H1 (cell line): ENCODE measurements around the gene HIVEP3. TPM values are rescaled to one million over a fixed set of nuclear protein-coding genes. Genes with fewer than 3 reads are reported as not detected.

Experiments used
- CTCF ChIA-PET: fragments of 300-600 bp; sonication (Branson Sonifier 250); formaldehyde crosslinking; loops from one replicate; lab custom pipeline; 2021; ENCODE audit not compliant: partially characterized antibody; lab: Charles Lee
- POLR2A ChIA-PET: fragments of 300-600 bp; sonication (Branson Sonifier 250); formaldehyde crosslinking; loops from one replicate; lab custom pipeline; 2021; ENCODE audit warnings: inconsistent platforms; ENCODE audit not compliant: partially characterized antibody; lab: Charles Lee
- DNase-seq, 2 experiments: peaks; one replicate each; pipeline versions ENCODE4 v3.0.0 to v3.0.0-alpha.2; 2010 to 2022; ENCODE audit warnings: low spot score in 2 of 2, low read depth in 1 of 2, mixed read lengths in 1 of 2
- FAIRE-seq: peaks from 2 replicates; lab custom pipeline; 2011; peaks lifted over from hg19 to GRCh38; lab: Jason Lieb, UNC
- H2AFZ ChIP-seq: 2 replicates; pipeline ENCODE4 v1.8.1; 2012; ENCODE audit warnings: low read length, inconsistent platforms
- H2AK5ac ChIP-seq: 2 replicates; pipeline ENCODE4 v1.6.1; 2013; ENCODE audit warnings: low read depth, low read length
- H2BK120ac ChIP-seq: replicated peaks from 2 replicates; pipeline ENCODE3; 2013; ENCODE audit warnings: low read depth, low read length, inconsistent platforms
- H2BK12ac ChIP-seq: 2 replicates; pipeline ENCODE4 v1.6.1; 2013; ENCODE audit warnings: low read depth, low read length
- H2BK15ac ChIP-seq: 2 replicates; pipeline ENCODE4 v1.6.1; 2013; ENCODE audit warnings: low read length
- H2BK20ac ChIP-seq: 2 replicates; pipeline ENCODE4 v1.6.1; 2013; ENCODE audit warnings: low read length
- H2BK5ac ChIP-seq: 2 replicates; pipeline ENCODE4 v1.6.1; 2013; ENCODE audit warnings: low read depth, low read length
- H3K14ac ChIP-seq: 2 replicates; pipeline ENCODE4 v1.6.1; 2013; ENCODE audit warnings: inconsistent platforms; ENCODE audit not compliant: insufficient read length
- H3K18ac ChIP-seq: 2 replicates; pipeline ENCODE4 v1.6.1; 2013; ENCODE audit warnings: low read length; ENCODE audit errors: extremely low read depth
- H3K23ac ChIP-seq: 2 replicates; pipeline ENCODE4 v1.6.1; 2013; ENCODE audit warnings: inconsistent platforms; ENCODE audit not compliant: insufficient read length
- H3K23me2 ChIP-seq: 2 replicates; pipeline ENCODE4 v1.6.1; 2013; ENCODE audit warnings: low read depth, low read length
- H3K27ac ChIP-seq: 2 replicates; pipeline ENCODE4 v1.6.1; 2011; ENCODE audit warnings: low read depth, low read length, inconsistent platforms
- H3K27me3 ChIP-seq, 4 experiments: replicated peaks in 1 of 4; 1 replicate in 1 of 4; 2 replicates in 3 of 4; pipeline versions ENCODE4 v1.6.1 to v1.8.1; 2011 to 2013; ENCODE audit warnings: low read length in 3 of 4, mild to moderate bottlenecking in 3 of 4, inconsistent platforms in 2 of 4, mixed read lengths in 2 of 4, moderate library complexity in 1 of 4; ENCODE audit not compliant: control insufficient read depth in 3 of 4, insufficient read depth in 3 of 4; ENCODE audit errors: extremely low read depth in 1 of 4
- H3K36me3 ChIP-seq, 4 experiments: 2 replicates each; pipeline versions ENCODE4 v1.6.1 to v1.8.1; 2011 to 2013; ENCODE audit warnings: mild to moderate bottlenecking in 4 of 4, low read length in 3 of 4, moderate library complexity in 2 of 4, control low read depth in 1 of 4, inconsistent platforms in 1 of 4; ENCODE audit not compliant: insufficient read depth in 4 of 4, control insufficient read depth in 2 of 4
- H3K4ac ChIP-seq: replicated peaks from 2 replicates; pipeline ENCODE3; 2013; ENCODE audit warnings: low read length, low read depth, mixed read lengths, inconsistent platforms; ENCODE audit not compliant: insufficient read length
- H3K4me1 ChIP-seq, 4 experiments: replicated peaks in 1 of 4; 1 replicate in 1 of 4; 2 replicates in 3 of 4; pipeline versions ENCODE4 v1.6.1 to v1.8.1; 2011 to 2013; ENCODE audit warnings: low read length in 3 of 4, inconsistent platforms in 2 of 4, mixed read lengths in 1 of 4; ENCODE audit not compliant: insufficient read depth in 4 of 4, control insufficient read depth in 3 of 4
- H3K4me2 ChIP-seq, 2 experiments: 2 replicates each; pipeline versions ENCODE4 v1.6.1 to v1.8.1; 2011 to 2013; ENCODE audit warnings: low read depth in 2 of 2, low read length in 2 of 2, control low read depth in 1 of 2, inconsistent platforms in 1 of 2, mild to moderate bottlenecking in 1 of 2; ENCODE audit not compliant: insufficient read depth in 1 of 2
- H3K4me3 ChIP-seq, 4 experiments: fragments of 200-600, 300-600 bp in 1 of 4; sonication (generic), shearing (Covaris generic), sonication (Bioruptor Twin) in 1 of 4; 2 replicates each; pipeline versions ENCODE4 v1.5.1 to v1.8.1; 2011 to 2016; ENCODE audit warnings: low read length in 4 of 4, low read depth in 3 of 4, control low read depth in 2 of 4, inconsistent platforms in 2 of 4, mild to moderate bottlenecking in 2 of 4, mixed read lengths in 1 of 4, moderate library complexity in 1 of 4; ENCODE audit not compliant: insufficient read depth in 2 of 4; ENCODE audit errors: extremely low read depth in 1 of 4
- H3K56ac ChIP-seq: replicated peaks from 2 replicates; pipeline ENCODE3; 2013; ENCODE audit warnings: low read depth, mild to moderate bottlenecking, mixed read lengths, low read length, inconsistent platforms; ENCODE audit not compliant: insufficient read length
- H3K79me1 ChIP-seq: 2 replicates; pipeline ENCODE4 v1.6.1; 2013; ENCODE audit warnings: low read depth, low read length, control low read depth
- H3K79me2 ChIP-seq, 2 experiments: 2 replicates each; pipeline versions ENCODE4 v1.6.1 to v1.8.1; 2012 to 2013; ENCODE audit warnings: low read length in 2 of 2, mild to moderate bottlenecking in 2 of 2, inconsistent platforms in 1 of 2; ENCODE audit not compliant: insufficient read depth in 2 of 2, control insufficient read depth in 1 of 2
- H3K9ac ChIP-seq, 4 experiments: replicated peaks in 1 of 4; 1 replicate in 1 of 4; 2 replicates in 3 of 4; pipeline versions ENCODE4 v1.6.1 to v1.8.1; 2011 to 2013; ENCODE audit warnings: low read depth in 3 of 4, low read length in 3 of 4, control low read depth in 2 of 4, mild to moderate bottlenecking in 2 of 4, moderate library complexity in 2 of 4, inconsistent platforms in 1 of 4; ENCODE audit errors: extremely low read depth in 1 of 4
- H3K9me3 ChIP-seq, 2 experiments: 2 replicates each; pipeline versions ENCODE4 v1.6.1 to v1.8.1; 2012 to 2013; ENCODE audit warnings: mild to moderate bottlenecking in 2 of 2, moderate library complexity in 2 of 2, control low read depth in 1 of 2, inconsistent platforms in 1 of 2, low read depth in 1 of 2, low read length in 1 of 2, mixed read lengths in 1 of 2; ENCODE audit not compliant: insufficient read depth in 2 of 2
- H4K20me1 ChIP-seq, 2 experiments: replicated peaks in 1 of 2; 2 replicates each; pipeline versions ENCODE3 to v1.8.1; 2011 to 2013; ENCODE audit warnings: inconsistent platforms in 2 of 2, low read length in 2 of 2, mild to moderate bottlenecking in 1 of 2; ENCODE audit not compliant: insufficient read depth in 2 of 2, control insufficient read depth in 1 of 2
- H4K5ac ChIP-seq: 2 replicates; pipeline ENCODE4 v1.6.1; 2013; ENCODE audit warnings: low read length, low read depth, mixed read lengths, inconsistent platforms; ENCODE audit not compliant: insufficient read length
- H4K8ac ChIP-seq: 2 replicates; pipeline ENCODE4 v1.8.0; 2013; ENCODE audit warnings: mild to moderate bottlenecking, moderate library complexity, low read length, inconsistent platforms; ENCODE audit not compliant: insufficient read depth; ENCODE audit errors: extremely low read depth
- H4K91ac ChIP-seq: replicated peaks from 2 replicates; pipeline ENCODE3; 2013; ENCODE audit warnings: low read length, mixed read lengths, inconsistent platforms; ENCODE audit not compliant: insufficient read length
- CBX5 ChIP-seq: fragments of 300-800, 300-1000 bp; sonication (generic); IDR thresholded peaks from 2 replicates; pipeline ENCODE4 v1.7.1; 2016; ENCODE audit warnings: antibody characterized with exemption, low read length, low read depth
- CREB1 ChIP-seq: IDR thresholded peaks from 2 replicates; pipeline ENCODE4 v1.6.1; 2012; ENCODE audit warnings: inconsistent platforms
- HDAC2 ChIP-seq, 2 experiments: fragments of 300-600 bp in 1 of 2; sonication (generic) in 1 of 2; IDR thresholded peaks; 2 replicates each; pipeline ENCODE4 v1.6.1; 2011 to 2012; ENCODE audit warnings: low read depth in 2 of 2, low read length in 2 of 2, mild to moderate bottlenecking in 2 of 2, moderate library complexity in 2 of 2, borderline replicate concordance in 1 of 2, inconsistent platforms in 1 of 2
- HDAC6 ChIP-seq: IDR thresholded peaks from one replicate; pipeline ENCODE4 v1.7.1; 2012; ENCODE audit warnings: low read depth, mild to moderate bottlenecking, inconsistent platforms, low read length, moderate library complexity
- JUN ChIP-seq: IDR thresholded peaks from 2 replicates; pipeline ENCODE4 v1.6.1; 2011; ENCODE audit warnings: low read depth, mild to moderate bottlenecking, improper control_type of control experiment, low read length
- KDM5A ChIP-seq: fragments of 200-600 bp; IDR thresholded peaks from 2 replicates; pipeline ENCODE4 v1.7.1; 2012; ENCODE audit warnings: mild to moderate bottlenecking, low read length, inconsistent platforms, mixed read lengths
- PHF8 ChIP-seq: fragments of 200-600 bp; sonication (generic); conservative IDR thresholded peaks from 2 replicates; pipeline ENCODE4 v1.7.1; 2012; ENCODE audit warnings: low read depth, mild to moderate bottlenecking, inconsistent platforms, low read length, moderate library complexity
- SAP30 ChIP-seq: fragments of 300-600 bp; sonication (generic); IDR thresholded peaks from 2 replicates; pipeline ENCODE4 v1.7.1; 2012; ENCODE audit warnings: low read length, moderate library complexity, mild to moderate bottlenecking, inconsistent platforms; ENCODE audit not compliant: insufficient read depth, insufficient replicate concordance
- SP1 ChIP-seq: IDR thresholded peaks from 2 replicates; pipeline ENCODE4 v1.6.1; 2011; ENCODE audit warnings: low read depth, low read length
- SP4 ChIP-seq: IDR thresholded peaks from 2 replicates; pipeline ENCODE4 v1.6.1; 2012; ENCODE audit warnings: low read length, inconsistent platforms
- SUZ12 ChIP-seq: fragments of 200-600 bp; sonication (generic); IDR thresholded peaks from 2 replicates; pipeline ENCODE4 v1.6.1; 2012; ENCODE audit warnings: mild to moderate bottlenecking, inconsistent platforms, low read length, moderate library complexity, mixed read lengths
- TBP ChIP-seq: IDR thresholded peaks from 2 replicates; pipeline ENCODE4 v1.6.1; 2011; ENCODE audit warnings: low read depth, low read length, improper control_type of control experiment
- YY1 ChIP-seq: IDR thresholded peaks from 2 replicates; pipeline ENCODE4 v1.6.1; 2011; ENCODE audit warnings: low read depth, mild to moderate bottlenecking, low read length
- WGBS, 2 experiments: shearing (Covaris generic) in 1 of 2; methylation state at CpG; one replicate each; pipeline versions ENCODE4 v1.1.6 to v1.1.7; 2013 to 2015; ENCODE audit warnings: low lambda C conversion rate in 2 of 2, mixed read lengths in 2 of 2, inconsistent platforms in 1 of 2, low coverage in 1 of 2, missing lambda C conversion rate in 1 of 2; ENCODE audit not compliant: insufficient replicate concordance in 2 of 2, insufficient coverage in 1 of 2, insufficient read length in 1 of 2; ENCODE audit errors: extremely low coverage in 1 of 2, missing lambda C conversion rate in 1 of 2; 5-methylcytosine and 5-hydroxymethylcytosine counted together
- polyA plus RNA-seq, 7 experiments: library from polyadenylated mRNA; depleted of rRNA in 3 of 7; stranded (reverse) in 5 of 7; unstranded in 2 of 7; fragments of >200 nt in 5 of 7; fragments of 200-250 nt in 2 of 7; gene quantifications; 1 replicate in 5 of 7; 2 replicates in 1 of 7; 4 replicates in 1 of 7; pipeline versions ENCODE4 v1.2.1 to v1.2.3, GENCODE V29; 2011 to 2013; ENCODE audit warnings: missing spikeins in 2 of 7, mixed read lengths in 2 of 7
- total RNA-seq: library from RNA; stranded (reverse); fragmentation: NEBNext Ultra II Directional; extraction: Animal tissue kit (Norgen Biotek cat#: 25700); gene quantifications from 2 replicates; pipeline ENCODE4 v1.2.1, GENCODE V29; 2021

The HIVEP3 gene
- total and polyA plus RNA-seq, 2 of the 8 experiments (the other 6 are each of a cell fraction or from before 2014, with no cell fraction given), result 0.24 to 0.69 TPM

GRCh38 chr1:41739061-41739955 lies 179.4 kb downstream of the HIVEP3 start:
- Histone ChIP-seq H3K4me3 (no peak overlapping the region), H3K56ac (no peak overlapping the region), H3K9ac (no peak overlapping the region), H2AFZ (no peak overlapping the region; the same call in 1 of the 2 replicates), H4K5ac (no peak overlapping the region), H2BK12ac (no peak overlapping the region), H3K23ac (no peak overlapping the region), H3K23me2 (no peaks in the 10 kb centered on the region; the same call in 1 of the 2 replicates), H3K27me3 (peaks cover 0 to 2% (median 0%) of the 10 kb centered on the region in 4 experiments; a peak in 1 of 7 replicates), H3K9me3 (no peaks in the 10 kb centered on the region), H4K91ac (no peak overlapping the region), H3K4me1 (peaks cover 0 to 3% (median 0%) of the 10 kb centered on the region in 4 experiments; a peak in 2 of 7 replicates), H2BK15ac (no peak overlapping the region), H2BK120ac (no peak overlapping the region), H2BK20ac (no peak overlapping the region), H3K4ac (no peak overlapping the region), H2BK5ac (no peak overlapping the region), H3K27ac (no peak overlapping the region), H3K36me3 (no peaks in the 10 kb centered on the region), H3K18ac (no peak overlapping the region), H2AK5ac (no peak overlapping the region), H3K4me2 (no peak overlapping the region), H3K14ac (no peak overlapping the region), H3K79me2 (no peaks in the 10 kb centered on the region), H4K8ac (no peak overlapping the region), H3K79me1 (no peaks in the 10 kb centered on the region), H4K20me1 (no peaks in the 10 kb centered on the region)
- no peak for DNase-seq
- no peak for FAIRE-seq
- ChIA-PET CTCF (interaction anchor here (1.1 to 1.8 kb wide), 2 partner anchors 12 to 425 kb away, joined by 4 to 6 read pairs; no protein-coding TSS in a partner anchor), POLR2A (no interaction called here)
- WGBS, 2 experiments, result 85% methylated on average over 21 of the region's 21 CpGs; no CpG with 5 or more reads in 1 of the 2 experiments
- TF ChIP-seq SAP30 (no peak), PHF8 (no peak), HDAC2 (IDR thresholded peaks at IDR 0.05; ENCODE audit: borderline replicate concordance in 1 of 2, low read depth in 2 of 2, low read length in 2 of 2) (no peak), SP1 (no peak), KDM5A (no peak), JUN (no peak), CREB1 (no peak), YY1 (no peak), HDAC6 (no peak), TBP (no peak), SP4 (no peak), CBX5 (no peak), SUZ12 (no peak)
